ENCODE data around the gene GRID2. TPM values are rescaled to one million over a fixed set of nuclear protein-coding genes. Genes with fewer than 3 reads are reported as not detected.

Gene GRID2
- total and polyA plus RNA-seq, 8 donors: 0.14 to 0.36 (median 0.22) TPM

DNA sequence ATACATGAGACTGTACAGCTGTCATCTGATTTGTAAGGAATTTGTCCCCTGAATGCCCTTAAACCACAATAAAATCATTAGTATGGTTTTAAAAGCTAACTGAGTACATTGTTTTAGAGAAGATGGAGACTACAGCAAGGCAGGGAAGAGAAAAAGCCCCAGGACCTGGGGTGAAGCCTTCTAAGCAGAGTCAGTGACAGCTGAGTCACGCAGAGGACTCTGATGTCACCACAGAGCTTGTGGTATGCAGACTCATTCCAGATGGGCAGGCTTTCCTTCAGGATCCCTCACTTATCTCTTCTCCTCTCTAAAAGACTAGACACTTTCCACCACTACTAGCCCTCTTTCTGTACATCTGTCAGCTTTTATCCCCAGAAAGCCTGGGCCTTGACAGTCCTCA lies 1427.7 kb downstream of the GRID2 start:
- H3K27me3 ChIP-seq: no peaks in the 10 kb centered on the region
- ATAC-seq (no peak), DNase-seq (no peak)
- TF ChIP-seq, protein P1, sequence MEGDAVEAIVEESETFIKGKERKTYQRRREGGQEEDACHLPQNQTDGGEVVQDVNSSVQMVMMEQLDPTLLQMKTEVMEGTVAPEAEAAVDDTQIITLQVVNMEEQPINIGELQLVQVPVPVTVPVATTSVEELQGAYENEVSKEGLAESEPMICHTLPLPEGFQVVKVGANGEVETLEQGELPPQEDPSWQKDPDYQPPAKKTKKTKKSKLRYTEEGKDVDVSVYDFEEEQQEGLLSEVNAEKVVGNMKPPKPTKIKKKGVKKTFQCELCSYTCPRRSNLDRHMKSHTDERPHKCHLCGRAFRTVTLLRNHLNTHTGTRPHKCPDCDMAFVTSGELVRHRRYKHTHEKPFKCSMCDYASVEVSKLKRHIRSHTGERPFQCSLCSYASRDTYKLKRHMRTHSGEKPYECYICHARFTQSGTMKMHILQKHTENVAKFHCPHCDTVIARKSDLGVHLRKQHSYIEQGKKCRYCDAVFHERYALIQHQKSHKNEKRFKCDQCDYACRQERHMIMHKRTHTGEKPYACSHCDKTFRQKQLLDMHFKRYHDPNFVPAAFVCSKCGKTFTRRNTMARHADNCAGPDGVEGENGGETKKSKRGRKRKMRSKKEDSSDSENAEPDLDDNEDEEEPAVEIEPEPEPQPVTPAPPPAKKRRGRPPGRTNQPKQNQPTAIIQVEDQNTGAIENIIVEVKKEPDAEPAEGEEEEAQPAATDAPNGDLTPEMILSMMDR (IDR thresholded peaks at IDR 0.05): no peak
- intact Hi-C loops (cut with DNase I): no loop called here
- H3K27ac ChIP-seq: no peak overlapping the region
- H3K9me3 ChIP-seq: no peaks in the 10 kb centered on the region
- no peaks in the 10 kb centered on the region for H3K36me3 ChIP-seq
- H3K4me3 ChIP-seq: no peak overlapping the region
- H3K4me1 ChIP-seq: no peaks in the 10 kb centered on the region

DNA sequence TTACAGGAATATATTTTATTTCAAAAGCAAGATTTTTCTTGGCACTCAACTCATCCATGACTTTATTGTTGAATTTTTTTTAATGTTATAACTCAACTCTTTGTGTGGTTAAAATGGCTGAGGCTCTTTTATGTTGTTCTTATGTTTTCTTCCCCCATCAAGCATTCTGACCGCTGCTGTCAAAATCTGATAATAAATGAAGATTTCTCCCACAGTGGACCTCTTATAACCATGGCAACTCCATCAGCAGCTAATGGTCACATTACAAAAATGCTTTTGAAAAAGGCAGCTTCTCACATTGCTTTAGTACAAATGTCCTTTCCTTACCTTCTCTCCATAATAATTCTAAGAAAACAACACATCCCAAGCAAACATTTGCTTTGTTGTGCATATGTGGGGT lies 1428.7 kb downstream of the GRID2 start:
- DNase-seq: no peak
- ATAC-seq: no peak
- Histone ChIP-seq H3K27ac (no peak overlapping the region), H3K4me3 (no peak overlapping the region), H3K36me3 (no peaks in the 10 kb centered on the region), H3K9me3 (no peaks in the 10 kb centered on the region), H3K4me1 (no peaks in the 10 kb centered on the region), H3K27me3 (no peaks in the 10 kb centered on the region)
- intact Hi-C loops (cut with DNase I): no loop called here
- TF ChIP-seq, protein P1 (IDR thresholded peaks at IDR 0.05): no peak

DNA sequence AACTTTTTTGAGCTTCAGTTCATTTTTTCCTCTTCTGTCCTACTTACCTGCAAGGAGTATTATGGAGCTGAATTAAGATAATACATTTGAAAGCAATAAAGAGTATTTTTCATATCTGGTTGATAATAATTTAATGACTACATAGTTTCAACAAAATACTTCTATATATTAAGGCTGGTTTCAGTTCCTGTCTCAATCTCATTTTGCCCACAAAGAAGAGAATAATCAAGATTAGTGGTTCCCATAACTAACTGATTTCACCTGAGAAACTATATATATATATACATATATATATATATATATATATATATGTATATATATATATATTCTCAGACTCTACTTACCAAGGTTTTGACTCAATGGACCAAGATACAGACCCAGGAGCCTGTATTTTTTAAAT lies 1437.1 kb downstream of the GRID2 start:
- Histone ChIP-seq H3K9me3 (no peaks in the 10 kb centered on the region), H3K4me3 (no peak overlapping the region), H3K27ac (no peak overlapping the region), H3K36me3 (no peaks in the 10 kb centered on the region), H3K4me1 (no peaks in the 10 kb centered on the region), H3K27me3 (no peaks in the 10 kb centered on the region)
- ATAC-seq: no peak
- TF ChIP-seq, protein P1 (IDR thresholded peaks at IDR 0.05): no peak
- no peak for DNase-seq
- intact Hi-C loops (cut with DNase I): no loop called here

DNA sequence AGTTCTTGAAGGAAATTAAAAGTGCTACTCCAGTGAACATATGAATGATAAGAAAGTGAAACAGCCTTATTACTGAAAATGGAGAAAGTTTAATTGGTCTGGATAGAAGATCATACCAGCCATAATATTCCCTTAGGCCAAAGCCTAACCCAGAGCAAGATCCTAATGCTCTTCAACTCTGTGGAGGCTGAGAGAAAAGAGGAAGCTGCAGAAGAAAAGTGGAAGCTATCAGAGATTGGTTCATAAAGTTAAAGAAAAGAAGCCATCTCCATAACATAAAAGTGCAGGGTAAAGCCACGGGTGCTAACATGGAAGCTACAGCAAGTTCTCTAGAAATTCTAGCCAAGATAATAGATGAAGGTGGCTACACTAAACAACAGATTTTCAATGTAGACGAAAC lies 1439.3 kb downstream of the GRID2 start:
- intact Hi-C loops (cut with DNase I): no loop called here
- no peak for ATAC-seq
- Histone ChIP-seq H3K27me3 (no peaks in the 10 kb centered on the region), H3K4me1 (no peaks in the 10 kb centered on the region), H3K9me3 (no peaks in the 10 kb centered on the region), H3K36me3 (no peaks in the 10 kb centered on the region), H3K4me3 (no peak overlapping the region), H3K27ac (no peak overlapping the region)
- TF ChIP-seq, protein P1 (IDR thresholded peaks at IDR 0.05): no peak
- DNase-seq: no peak

DNA sequence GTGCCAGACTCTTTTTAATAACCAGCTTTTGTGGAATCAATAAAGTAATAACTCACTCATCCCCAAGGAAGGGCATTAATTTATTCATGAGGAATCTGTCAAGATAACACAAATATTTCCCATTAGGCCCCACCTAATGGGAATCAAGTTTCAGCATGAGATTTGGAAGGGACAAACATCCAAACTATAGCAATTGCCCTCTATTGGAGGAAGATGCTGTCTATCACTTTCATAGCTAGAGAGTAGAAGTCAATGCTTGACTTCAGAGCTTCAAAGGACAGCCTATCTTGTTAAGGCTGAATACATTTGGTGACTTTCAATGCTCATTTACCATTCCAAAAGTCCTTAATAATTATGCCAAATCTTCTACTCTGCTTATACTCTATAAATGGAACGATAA lies 1439.9 kb downstream of the GRID2 start:
- no peak for ATAC-seq
- TF ChIP-seq, protein P1 (IDR thresholded peaks at IDR 0.05): no peak
- intact Hi-C loops (cut with DNase I): no loop called here

More for the DNA sequence above, 1439.9 kb downstream of the GRID2 start:
- Histone ChIP-seq H3K4me3 (no peak overlapping the region), H3K27ac (no peak overlapping the region), H3K36me3 (no peaks in the 10 kb centered on the region), H3K4me1 (no peaks in the 10 kb centered on the region), H3K27me3 (no peaks in the 10 kb centered on the region), H3K9me3 (no peaks in the 10 kb centered on the region)
- DNase-seq: no peak

All from left lung (tissue), 10 donors.